ENCODE data around the gene PRR36.

- TF ChIP-seq, protein P1, sequence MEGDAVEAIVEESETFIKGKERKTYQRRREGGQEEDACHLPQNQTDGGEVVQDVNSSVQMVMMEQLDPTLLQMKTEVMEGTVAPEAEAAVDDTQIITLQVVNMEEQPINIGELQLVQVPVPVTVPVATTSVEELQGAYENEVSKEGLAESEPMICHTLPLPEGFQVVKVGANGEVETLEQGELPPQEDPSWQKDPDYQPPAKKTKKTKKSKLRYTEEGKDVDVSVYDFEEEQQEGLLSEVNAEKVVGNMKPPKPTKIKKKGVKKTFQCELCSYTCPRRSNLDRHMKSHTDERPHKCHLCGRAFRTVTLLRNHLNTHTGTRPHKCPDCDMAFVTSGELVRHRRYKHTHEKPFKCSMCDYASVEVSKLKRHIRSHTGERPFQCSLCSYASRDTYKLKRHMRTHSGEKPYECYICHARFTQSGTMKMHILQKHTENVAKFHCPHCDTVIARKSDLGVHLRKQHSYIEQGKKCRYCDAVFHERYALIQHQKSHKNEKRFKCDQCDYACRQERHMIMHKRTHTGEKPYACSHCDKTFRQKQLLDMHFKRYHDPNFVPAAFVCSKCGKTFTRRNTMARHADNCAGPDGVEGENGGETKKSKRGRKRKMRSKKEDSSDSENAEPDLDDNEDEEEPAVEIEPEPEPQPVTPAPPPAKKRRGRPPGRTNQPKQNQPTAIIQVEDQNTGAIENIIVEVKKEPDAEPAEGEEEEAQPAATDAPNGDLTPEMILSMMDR (IDR thresholded peaks at IDR 0.05), result no peak
- no peak for TF ChIP-seq POLR2A (IDR thresholded peaks at IDR 0.05)
Observed at GRCh38 chr19:7867092-7867844, 6.9 kb downstream of the PRR36 start.

All from thyroid gland (tissue), 4 donors.